ENCODE measurements around the gene AP4E1. TPM values are rescaled to one million over a fixed set of nuclear protein-coding genes. Genes with fewer than 3 reads are reported as not detected.

The AP4E1 gene
- total and polyA plus RNA-seq, 2 of the 8 experiments (the other 6 are each of a cell fraction or from before 2014, with no cell fraction given), result 1.4 to 10.9 TPM

- ChIA-PET POLR2A (ENCODE audit: partially characterized antibody) (interaction anchor here (1.1 kb wide), 1 partner anchor 9 kb away, joined by 3 read pairs; no protein-coding TSS in a partner anchor), CTCF (ENCODE audit: partially characterized antibody) (interaction anchor here (1.9 to 3.3 kb wide), 2 partner anchors 11 to 114 kb away, joined by 8 read pairs; no protein-coding TSS in a partner anchor)
- TF ChIP-seq ATF2 (IDR thresholded peaks at IDR 0.05; ENCODE audit: low read length) (no peak), TAF1 (IDR thresholded peaks at IDR 0.05; ENCODE audit: low read depth, low read length) (no peak), TBP (IDR thresholded peaks at IDR 0.05; ENCODE audit: low read depth, low read length) (no peak), E2F6 (IDR thresholded peaks at IDR 0.05) (no peak), MAX (IDR thresholded peaks at IDR 0.05) (no peak), TCF12 (IDR thresholded peaks at IDR 0.05; ENCODE audit: low read depth, low read length) (no peak), CREB1 (IDR thresholded peaks at IDR 0.05) (no peak), USF2 (IDR thresholded peaks at IDR 0.05; ENCODE audit: low read length) (no peak), RNF2 (IDR thresholded peaks at IDR 0.05; ENCODE audit: borderline replicate concordance, low read depth, low read length, missing control alignments, poor library complexity, severe bottlenecking) (no peak)
- H3K36me3 ChIP-seq (ENCODE audit: control insufficient read depth in 2 of 4, insufficient read depth in 4 of 4, low read length in 3 of 4), result no peaks in the 10 kb centered on the region
- no peak overlapping the region for H3K23ac ChIP-seq (ENCODE audit: insufficient read length)
- H3K18ac ChIP-seq (ENCODE audit: extremely low read depth, low read length), result no peak overlapping the region
- no peaks in the 10 kb centered on the region for H4K20me1 ChIP-seq (replicated peaks in 1 of 2; ENCODE audit: control insufficient read depth in 1 of 2, insufficient read depth in 2 of 2, low read length in 2 of 2)
- H4K91ac ChIP-seq (replicated peaks; ENCODE audit: insufficient read length, low read length), result no peak overlapping the region
- H3K79me1 ChIP-seq (ENCODE audit: low read depth, low read length), result no peaks in the 10 kb centered on the region
- no peak overlapping the region for H2BK20ac ChIP-seq (ENCODE audit: low read length)
- no peak overlapping the region for H4K5ac ChIP-seq (ENCODE audit: insufficient read length, low read depth, low read length)
- peaks cover 0 to 4% (median 0%) of the 10 kb centered on the region in 4 experiments; a peak in 1 of 7 replicates for H3K4me1 ChIP-seq (replicated peaks in 1 of 4; ENCODE audit: control insufficient read depth in 3 of 4, insufficient read depth in 4 of 4, low read length in 3 of 4)
- H2BK5ac ChIP-seq (ENCODE audit: low read depth, low read length), result no peak overlapping the region
- no peak overlapping the region for H3K4me2 ChIP-seq (ENCODE audit: insufficient read depth in 1 of 2, low read depth in 2 of 2, low read length in 2 of 2)
- H3K27me3 ChIP-seq (replicated peaks in 1 of 4; ENCODE audit: control insufficient read depth in 3 of 4, extremely low read depth in 1 of 4, insufficient read depth in 3 of 4, low read length in 3 of 4), result no peaks in the 10 kb centered on the region
- H2BK120ac ChIP-seq (replicated peaks; ENCODE audit: low read depth, low read length), result no peak overlapping the region
- H3K79me2 ChIP-seq (ENCODE audit: control insufficient read depth in 1 of 2, insufficient read depth in 2 of 2, low read length in 2 of 2), result no peaks in the 10 kb centered on the region
- H3K23me2 ChIP-seq (ENCODE audit: low read depth, low read length), result no peaks in the 10 kb centered on the region
- H3K56ac ChIP-seq (replicated peaks; ENCODE audit: insufficient read length, low read depth, low read length), result no peak overlapping the region
- no peak overlapping the region for H2AFZ ChIP-seq (ENCODE audit: low read length)
- H3K9ac ChIP-seq (replicated peaks in 1 of 4; ENCODE audit: extremely low read depth in 1 of 4, low read depth in 3 of 4, low read length in 3 of 4), result no peak overlapping the region
- no peaks in the 10 kb centered on the region for H3K9me3 ChIP-seq (ENCODE audit: insufficient read depth in 2 of 2, low read depth in 1 of 2, low read length in 1 of 2)
- no peak overlapping the region for H2BK15ac ChIP-seq (ENCODE audit: low read length)
- H3K4ac ChIP-seq (replicated peaks; ENCODE audit: insufficient read length, low read depth, low read length), result no peak overlapping the region
- no peak for FAIRE-seq
- no peak overlapping the region for H4K8ac ChIP-seq (ENCODE audit: extremely low read depth, insufficient read depth, low read length)
- no peak for DNase-seq (ENCODE audit: low read depth in 1 of 2, low spot score in 2 of 2)
- H3K14ac ChIP-seq (ENCODE audit: insufficient read length), result no peak overlapping the region
- H3K4me3 ChIP-seq (ENCODE audit: extremely low read depth in 1 of 4, insufficient read depth in 2 of 4, low read depth in 3 of 4, low read length in 4 of 4), result no peak overlapping the region
- no peak overlapping the region for H2BK12ac ChIP-seq (ENCODE audit: low read depth, low read length)
- H3K27ac ChIP-seq (ENCODE audit: low read depth, low read length), result no peak overlapping the region
- no peak overlapping the region for H2AK5ac ChIP-seq (ENCODE audit: low read depth, low read length)
Measured at GRCh38 chr15:51048308-51048707, 139.8 kb downstream of the AP4E1 start.
